Ishikawa (cell line): ENCODE results near the gene DUSP18.

Experiments used
- EGR1 ChIP-seq: IDR thresholded peaks from 2 replicates; pipeline ENCODE4 v1.6.1; 2012
- REST ChIP-seq: IDR thresholded peaks from 2 replicates; pipeline ENCODE4 v1.6.1; 2012; ENCODE audit warnings: low read depth, mild to moderate bottlenecking
- USF1 ChIP-seq: IDR thresholded peaks from 2 replicates; pipeline ENCODE4 v1.6.1; 2012
- YY1 ChIP-seq: IDR thresholded peaks from 2 replicates; pipeline ENCODE4 v1.6.1; 2012; ENCODE audit warnings: low read depth
- ZBTB7A ChIP-seq: IDR thresholded peaks from 2 replicates; pipeline ENCODE4 v1.6.1; 2012; ENCODE audit warnings: low read depth

GRCh38 chr22:30655532-30655931 is 12.1 kb downstream of the DUSP18 start:
- TF ChIP-seq ZBTB7A (no peak), REST (no peak), USF1 (no peak), EGR1 (no peak), YY1 (no peak)
